Measurements from ENCODE around the gene RB1.

Gene RB1

GRCh38 chr13:48412881-48413351 lies 109.4 kb downstream of the RB1 start, which contains the start of gene LPAR6:
LPAR6 (minus strand) TSS chr13:48413113; CDS start chr13:48412423, 690 bp downstream.
- no peak for TF ChIP-seq REST (IDR thresholded peaks at IDR 0.05; ENCODE audit: insufficient read depth in 1 of 2, low read depth in 2 of 2, low read length in 2 of 2)
- TF ChIP-seq SIN3A (IDR thresholded peaks at IDR 0.05; ENCODE audit: borderline replicate concordance, insufficient read depth, low read length), result no peak
- TF ChIP-seq TAF1 (IDR thresholded peaks at IDR 0.05; ENCODE audit: borderline replicate concordance, insufficient read depth, low read length), result no peak
- TF ChIP-seq FOXP2 (optimal IDR thresholded peaks at IDR 0.05; ENCODE audit: borderline replicate concordance, extremely low read depth, extremely low read length, insufficient read depth), result no peak

GRCh38 chr13:48414501-48414900 lies 111.0 kb downstream of the RB1 start:
- TF ChIP-seq REST (IDR thresholded peaks at IDR 0.05; ENCODE audit: insufficient read depth in 1 of 2, low read depth in 2 of 2, low read length in 2 of 2) (no peak), SIN3A (IDR thresholded peaks at IDR 0.05; ENCODE audit: borderline replicate concordance, insufficient read depth, low read length) (no peak), FOXP2 (optimal IDR thresholded peaks at IDR 0.05; ENCODE audit: borderline replicate concordance, extremely low read depth, extremely low read length, insufficient read depth) (no peak), POLR2AphosphoS5 (IDR thresholded peaks at IDR 0.05; ENCODE audit: low read depth, low read length) (no peak), TAF1 (IDR thresholded peaks at IDR 0.05; ENCODE audit: borderline replicate concordance, insufficient read depth, low read length) (no peak)

- no peak for TF ChIP-seq TAF1 (IDR thresholded peaks at IDR 0.05; ENCODE audit: borderline replicate concordance, insufficient read depth, low read length)
- no peak for TF ChIP-seq REST (IDR thresholded peaks at IDR 0.05; ENCODE audit: insufficient read depth in 1 of 2, low read depth in 2 of 2, low read length in 2 of 2)
- no peak for TF ChIP-seq POLR2AphosphoS5 (IDR thresholded peaks at IDR 0.05; ENCODE audit: low read depth, low read length)
- TF ChIP-seq FOXP2 (optimal IDR thresholded peaks at IDR 0.05; ENCODE audit: borderline replicate concordance, extremely low read depth, extremely low read length, insufficient read depth), result no peak
- no peak for TF ChIP-seq SIN3A (IDR thresholded peaks at IDR 0.05; ENCODE audit: borderline replicate concordance, insufficient read depth, low read length)
These were observed 112.0 kb downstream of the RB1 start for GRCh38 chr13:48415516-48415915.

DNA sequence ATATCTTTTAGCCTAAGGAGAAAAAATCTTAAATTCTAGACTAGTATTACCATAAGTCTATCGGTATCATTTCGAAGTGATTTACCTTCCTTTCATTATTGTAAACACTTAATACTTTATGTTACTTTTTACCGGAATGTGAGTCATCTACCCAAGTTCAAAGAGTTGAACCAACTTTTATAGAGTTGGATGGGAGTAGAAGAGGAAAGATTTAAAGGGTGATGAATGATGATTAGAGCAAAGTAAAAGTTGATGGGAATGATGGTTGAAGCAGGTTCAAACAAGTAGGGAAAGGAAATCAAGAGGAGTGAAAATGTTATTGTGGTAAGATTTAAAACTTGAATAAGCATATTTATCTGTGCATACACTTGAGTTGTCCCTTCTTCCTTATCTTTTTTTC lies 120.7 kb downstream of the RB1 start:
- no peak for TF ChIP-seq SIN3A (IDR thresholded peaks at IDR 0.05; ENCODE audit: borderline replicate concordance, insufficient read depth, low read length)
- TF ChIP-seq REST (IDR thresholded peaks at IDR 0.05; ENCODE audit: insufficient read depth in 1 of 2, low read depth in 2 of 2, low read length in 2 of 2), result no peak
- TF ChIP-seq TAF1 (IDR thresholded peaks at IDR 0.05; ENCODE audit: borderline replicate concordance, insufficient read depth, low read length), result no peak
- no peak for TF ChIP-seq POLR2AphosphoS5 (IDR thresholded peaks at IDR 0.05; ENCODE audit: low read depth, low read length)
- TF ChIP-seq FOXP2 (optimal IDR thresholded peaks at IDR 0.05; ENCODE audit: borderline replicate concordance, extremely low read depth, extremely low read length, insufficient read depth), result no peak

GRCh38 chr13:48426052-48426451 lies 122.5 kb downstream of the RB1 start:
- no peak for TF ChIP-seq FOXP2 (optimal IDR thresholded peaks at IDR 0.05; ENCODE audit: borderline replicate concordance, extremely low read depth, extremely low read length, insufficient read depth)
- TF ChIP-seq POLR2AphosphoS5 (IDR thresholded peaks at IDR 0.05; ENCODE audit: low read depth, low read length), result no peak
- no peak for TF ChIP-seq REST (IDR thresholded peaks at IDR 0.05; ENCODE audit: insufficient read depth in 1 of 2, low read depth in 2 of 2, low read length in 2 of 2)
- no peak for TF ChIP-seq TAF1 (IDR thresholded peaks at IDR 0.05; ENCODE audit: borderline replicate concordance, insufficient read depth, low read length)
- TF ChIP-seq SIN3A (IDR thresholded peaks at IDR 0.05; ENCODE audit: borderline replicate concordance, insufficient read depth, low read length), result no peak

All from PFSK-1 (cell line).